ENCODE measurements around the gene UGDH.

GRCh38 chr4:39510348-39510929 is 16.8 kb downstream of the UGDH start:
- no peak for TF ChIP-seq SNAI2 (CRISPR knock-in tag; IDR thresholded peaks at IDR 0.05)
- no peak for TF ChIP-seq CREB5 (CRISPR knock-in tag; IDR thresholded peaks at IDR 0.05; ENCODE audit: low read depth)
- no peak for TF ChIP-seq ZNF70 (CRISPR knock-in tag; IDR thresholded peaks at IDR 0.05)
- TF ChIP-seq CSRNP3 (CRISPR knock-in tag; IDR thresholded peaks at IDR 0.05) = no peak
- no peak for TF ChIP-seq RARB (CRISPR knock-in tag; IDR thresholded peaks at IDR 0.05)
- TF ChIP-seq BACH2 (CRISPR knock-in tag; IDR thresholded peaks at IDR 0.05; ENCODE audit: borderline replicate concordance) = no peak
- no peak for TF ChIP-seq ZFP3 (CRISPR knock-in tag; IDR thresholded peaks at IDR 0.05)
- no peak for TF ChIP-seq TOX (CRISPR knock-in tag; IDR thresholded peaks at IDR 0.05; ENCODE audit: borderline replicate concordance)
- TF ChIP-seq TCF4 (CRISPR knock-in tag; IDR thresholded peaks at IDR 0.05; ENCODE audit: borderline replicate concordance) = no peak
- no peak for TF ChIP-seq PATZ1 (CRISPR knock-in tag; IDR thresholded peaks at IDR 0.05; ENCODE audit: borderline replicate concordance)
- TF ChIP-seq GLIS3 (CRISPR knock-in tag; IDR thresholded peaks at IDR 0.05) = no peak
- TF ChIP-seq ZFP30 (CRISPR knock-in tag; IDR thresholded peaks at IDR 0.05) = no peak
- no peak for TF ChIP-seq OSR1 (CRISPR knock-in tag; IDR thresholded peaks at IDR 0.05)
